Keratinocyte (primary cell): Measurements from ENCODE around the gene A2ML1.

Experiments
- EZH2 ChIP-seq: IDR thresholded peaks from one replicate; pipeline ENCODE4 v1.6.1; 2012; ENCODE audit warnings: inconsistent platforms, mild to moderate bottlenecking, low read length, moderate library complexity
- TF ChIP-seq, protein P1 (sequence below), 3 experiments: IDR thresholded peaks in 1 of 3; conservative IDR thresholded peaks in 1 of 3; optimal IDR thresholded peaks in 1 of 3; 2 replicates in 2 of 3; 3 replicates in 1 of 3; pipeline versions ENCODE3 to v1.5.1; 2011; ENCODE audit warnings: low read length in 3 of 3, mild to moderate bottlenecking in 3 of 3, moderate library complexity in 2 of 3, control low read depth in 1 of 3, inconsistent platforms in 1 of 3; ENCODE audit not compliant: insufficient read depth in 2 of 3; ENCODE audit errors: extremely low read depth in 1 of 3

DNA sequence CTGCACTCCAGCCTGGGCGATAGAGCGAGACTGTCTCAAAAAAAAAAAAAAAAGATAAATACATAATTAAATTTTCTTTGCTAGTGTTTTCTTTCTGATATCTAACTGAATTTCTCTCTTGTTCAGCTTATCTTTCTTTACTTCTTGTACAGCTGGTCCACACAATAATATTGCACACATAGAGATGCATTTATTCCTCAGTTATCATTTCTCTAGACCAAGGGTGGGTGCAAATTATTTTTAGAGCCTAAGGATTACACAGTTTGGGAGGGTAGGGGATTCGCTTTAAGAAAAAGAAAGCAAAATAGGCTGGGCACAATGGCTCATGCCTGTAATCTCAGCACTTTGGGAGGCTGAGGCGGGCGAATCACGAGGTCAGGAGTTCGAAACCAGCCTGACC, 17.9 kb downstream of the A2ML1 start:
- no peak for TF ChIP-seq EZH2
- TF ChIP-seq, protein P1, sequence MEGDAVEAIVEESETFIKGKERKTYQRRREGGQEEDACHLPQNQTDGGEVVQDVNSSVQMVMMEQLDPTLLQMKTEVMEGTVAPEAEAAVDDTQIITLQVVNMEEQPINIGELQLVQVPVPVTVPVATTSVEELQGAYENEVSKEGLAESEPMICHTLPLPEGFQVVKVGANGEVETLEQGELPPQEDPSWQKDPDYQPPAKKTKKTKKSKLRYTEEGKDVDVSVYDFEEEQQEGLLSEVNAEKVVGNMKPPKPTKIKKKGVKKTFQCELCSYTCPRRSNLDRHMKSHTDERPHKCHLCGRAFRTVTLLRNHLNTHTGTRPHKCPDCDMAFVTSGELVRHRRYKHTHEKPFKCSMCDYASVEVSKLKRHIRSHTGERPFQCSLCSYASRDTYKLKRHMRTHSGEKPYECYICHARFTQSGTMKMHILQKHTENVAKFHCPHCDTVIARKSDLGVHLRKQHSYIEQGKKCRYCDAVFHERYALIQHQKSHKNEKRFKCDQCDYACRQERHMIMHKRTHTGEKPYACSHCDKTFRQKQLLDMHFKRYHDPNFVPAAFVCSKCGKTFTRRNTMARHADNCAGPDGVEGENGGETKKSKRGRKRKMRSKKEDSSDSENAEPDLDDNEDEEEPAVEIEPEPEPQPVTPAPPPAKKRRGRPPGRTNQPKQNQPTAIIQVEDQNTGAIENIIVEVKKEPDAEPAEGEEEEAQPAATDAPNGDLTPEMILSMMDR (optimal IDR thresholded peaks at IDR 0.05 in 1 of 3, IDR thresholded peaks at IDR 0.05 in 1 of 3, conservative IDR thresholded peaks at IDR 0.05 in 1 of 3; ENCODE audit: extremely low read depth in 1 of 3, insufficient read depth in 2 of 3, low read length in 3 of 3), result no peak
